GM19099 (cell line): ENCODE results near the gene KLHL29.

ENCODE experiments used
- POLR2A ChIP-seq: IDR thresholded peaks from 3 replicates; pipeline ENCODE4 v1.6.1; 2011; ENCODE audit warnings: low read depth; ENCODE audit not compliant: insufficient read length; ENCODE audit errors: extremely low read depth

The KLHL29 gene

GRCh38 chr2:23494286-23494685, 109.3 kb downstream of the KLHL29 start:
- TF ChIP-seq POLR2A: no peak

- TF ChIP-seq POLR2A: no peak
Measured at GRCh38 chr2:23495661-23496114, 110.7 kb downstream of the KLHL29 start.

GRCh38 chr2:23496456-23496855, 111.5 kb downstream of the KLHL29 start:
- no peak for TF ChIP-seq POLR2A

- no peak for TF ChIP-seq POLR2A
Measured at GRCh38 chr2:23497063-23497462, 112.1 kb downstream of the KLHL29 start.

- TF ChIP-seq POLR2A: no peak
Measured at GRCh38 chr2:23497536-23497935, 112.6 kb downstream of the KLHL29 start.

GRCh38 chr2:23498943-23499342, 114.0 kb downstream of the KLHL29 start:
- no peak for TF ChIP-seq POLR2A

- TF ChIP-seq POLR2A: no peak
Measured at GRCh38 chr2:23499439-23499838, 114.5 kb downstream of the KLHL29 start.

- TF ChIP-seq POLR2A: no peak
Measured at GRCh38 chr2:23500836-23501235, 115.9 kb downstream of the KLHL29 start.

GRCh38 chr2:23502096-23502495, 117.1 kb downstream of the KLHL29 start:
- no peak for TF ChIP-seq POLR2A

- TF ChIP-seq POLR2A: no peak
Measured at GRCh38 chr2:23503097-23503496, 118.1 kb downstream of the KLHL29 start.

- TF ChIP-seq POLR2A: no peak
Measured at GRCh38 chr2:23503682-23504081, 118.7 kb downstream of the KLHL29 start.

- TF ChIP-seq POLR2A: no peak
Measured at GRCh38 chr2:23504591-23504990, 119.6 kb downstream of the KLHL29 start.

GRCh38 chr2:23505218-23505983, 120.4 kb downstream of the KLHL29 start:
- TF ChIP-seq POLR2A: no peak

- TF ChIP-seq POLR2A: no peak
Measured at GRCh38 chr2:23505984-23506380, 121.0 kb downstream of the KLHL29 start.

GRCh38 chr2:23506531-23507266, 121.7 kb downstream of the KLHL29 start:
- no peak for TF ChIP-seq POLR2A
